GM23338 (cell line): ENCODE results near the gene MGAT5. TPM values are rescaled to one million over a fixed set of nuclear protein-coding genes. Genes with fewer than 3 reads are reported as not detected.

Experiments
- ATAC-seq: fragments of 200-7000 bp; cut with Tn5 transposase; 3 replicates; pipeline ENCODE4 v1.9.1; 2020
- DNase-seq: peaks from one replicate; pipeline ENCODE4 v3.0.0-alpha.2; 2015; ENCODE audit warnings: low spot score
- H2AFZ ChIP-seq: fragments of 200-600 bp; sonication (generic); 2 replicates; pipeline ENCODE4 v1.8.0; 2016; ENCODE audit warnings: antibody characterized with exemption, mild to moderate bottlenecking, moderate library complexity
- H3F3A ChIP-seq: fragments of 200-600 bp; sonication (generic); replicated peaks from 2 replicates; pipeline ENCODE4 v1.8.0; 2017; ENCODE audit warnings: antibody characterized with exemption, mixed run types, low read depth
- H3K27ac ChIP-seq: fragments of 200-600 bp; sonication (generic); 2 replicates; pipeline ENCODE4 v1.6.1; 2016; ENCODE audit warnings: low read depth
- H3K27me3 ChIP-seq: fragments of 200-600 bp; sonication (generic); 2 replicates; pipeline ENCODE4 v1.8.0; 2016; ENCODE audit warnings: mild to moderate bottlenecking, mixed run types, moderate library complexity; ENCODE audit not compliant: insufficient read depth
- H3K36me3 ChIP-seq: fragments of 200-600 bp; sonication (generic); 2 replicates; pipeline ENCODE4 v1.8.0; 2016; ENCODE audit warnings: mild to moderate bottlenecking; ENCODE audit not compliant: insufficient read depth
- H3K4me1 ChIP-seq: fragments of 200-600 bp; sonication (generic); 2 replicates; pipeline ENCODE4 v1.8.0; 2016; ENCODE audit warnings: mild to moderate bottlenecking, moderate library complexity; ENCODE audit not compliant: insufficient read depth
- H3K4me2 ChIP-seq: fragments of 200-600 bp; sonication (generic); 2 replicates; pipeline ENCODE4 v1.7.1; 2017; ENCODE audit warnings: mixed run types
- H3K4me3 ChIP-seq: fragments of 200-600 bp; sonication (generic); 2 replicates; pipeline ENCODE4 v1.6.1; 2016; ENCODE audit warnings: mixed run types
- H3K79me2 ChIP-seq: fragments of 200-600 bp; sonication (generic); replicated peaks from 2 replicates; pipeline ENCODE4 v1.8.0; 2017; ENCODE audit warnings: mild to moderate bottlenecking; ENCODE audit not compliant: insufficient read depth
- H3K9me2 ChIP-seq: fragments of 200-600 bp; sonication (generic); 2 replicates; pipeline ENCODE4 v1.8.0; 2017; ENCODE audit not compliant: insufficient read depth
- H4K20me1 ChIP-seq: fragments of 200-600 bp; sonication (generic); replicated peaks from 2 replicates; pipeline ENCODE4 v1.8.0; 2017; ENCODE audit warnings: mild to moderate bottlenecking; ENCODE audit not compliant: insufficient read depth
- H3K27ac Mint-ChIP-seq: 2 replicates; pipeline ENCODE4 v1.8.0; 2020; ENCODE audit warnings: inconsistent platforms, mild to moderate bottlenecking, moderate library complexity, mixed read lengths
- H3K27me3 Mint-ChIP-seq: 3 replicates; pipeline ENCODE4 v1.8.0; 2022; ENCODE audit warnings: low read depth, mild to moderate bottlenecking, moderate library complexity, mixed read lengths, inconsistent platforms; ENCODE audit not compliant: insufficient read depth, poor library complexity
- H3K36me3 Mint-ChIP-seq: 3 replicates; pipeline ENCODE4 v1.8.0; 2021; ENCODE audit warnings: low read depth, mild to moderate bottlenecking, inconsistent platforms, moderate library complexity, mixed read lengths
- H3K4me1 Mint-ChIP-seq: 3 replicates; pipeline ENCODE4 v1.8.0; 2020; ENCODE audit warnings: mild to moderate bottlenecking, inconsistent platforms, mixed read lengths
- H3K4me3 Mint-ChIP-seq: 3 replicates; pipeline ENCODE4 v1.8.0; 2021; ENCODE audit warnings: moderate library complexity, mild to moderate bottlenecking, inconsistent platforms, mixed read lengths
- H3K9me3 Mint-ChIP-seq: 3 replicates; pipeline ENCODE4 v1.8.0; 2020; ENCODE audit warnings: moderate library complexity, mild to moderate bottlenecking, inconsistent platforms, mixed read lengths
- CREB1 ChIP-seq: fragments of 250-450 bp; sonication (Bioruptor Pico); IDR thresholded peaks from 2 replicates; pipeline ENCODE4 v1.5.0; 2020; ENCODE audit warnings: low read depth, mild to moderate bottlenecking, moderate library complexity
- CTCF ChIP-seq, 2 experiments: fragments of 200-600 bp in 1 of 2; sonication (generic) in 1 of 2; conservative IDR thresholded peaks; 2 replicates each; pipeline versions ENCODE4 v1.5.1 to v1.6.1; 2016 to 2017; ENCODE audit warnings: antibody characterized with exemption in 2 of 2, low read depth in 2 of 2, mild to moderate bottlenecking in 2 of 2, moderate library complexity in 1 of 2
- ETS1 ChIP-seq: IDR thresholded peaks from 2 replicates; pipeline ENCODE4 v1.6.1; 2016; ENCODE audit warnings: antibody characterized with exemption
- EZH2 ChIP-seq: fragments of 200-600 bp; sonication (generic); IDR thresholded peaks from one replicate; pipeline ENCODE4 v1.8.0; 2017; ENCODE audit warnings: antibody characterized with exemption, mild to moderate bottlenecking, low read depth; ENCODE audit not compliant: unreplicated experiment
- EZH2phosphoT487 ChIP-seq: fragments of 200-600 bp; sonication (generic); IDR thresholded peaks from one replicate; pipeline ENCODE4 v1.8.1; 2018; ENCODE audit warnings: antibody characterized with exemption; ENCODE audit not compliant: unreplicated experiment
- JUNB ChIP-seq: IDR thresholded peaks from one replicate; pipeline ENCODE4 v1.6.1; 2016; ENCODE audit warnings: antibody characterized with exemption; ENCODE audit not compliant: unreplicated experiment
- NANOG ChIP-seq: IDR thresholded peaks from 2 replicates; pipeline ENCODE4 v1.6.1; 2016; ENCODE audit warnings: antibody characterized with exemption, borderline replicate concordance
- POLR2AphosphoS5 ChIP-seq: IDR thresholded peaks from 2 replicates; pipeline ENCODE4 v1.6.1; 2016; ENCODE audit warnings: antibody characterized with exemption, low read depth
- REST ChIP-seq: IDR thresholded peaks from one replicate; pipeline ENCODE4 v1.6.1; 2018; ENCODE audit warnings: antibody characterized with exemption; ENCODE audit not compliant: unreplicated experiment
- STAT1 ChIP-seq: IDR thresholded peaks from one replicate; pipeline ENCODE4 v1.6.1; 2016; ENCODE audit warnings: antibody characterized with exemption; ENCODE audit not compliant: unreplicated experiment
- ZNF114 ChIP-seq: fragments of 250-450 bp; sonication (Bioruptor Pico); IDR thresholded peaks from 2 replicates; pipeline ENCODE4 v1.5.0; 2020; ENCODE audit warnings: mild to moderate bottlenecking, moderate library complexity
- ZNF331 ChIP-seq: fragments of 250-450 bp; sonication (Bioruptor Pico); IDR thresholded peaks from 2 replicates; pipeline ENCODE4 v1.5.0; 2020; ENCODE audit warnings: low read depth, mild to moderate bottlenecking, moderate library complexity
- ZNF462 ChIP-seq: fragments of 250-450 bp; sonication (Bioruptor Pico); IDR thresholded peaks from 2 replicates; pipeline ENCODE4 v1.5.0; 2020; ENCODE audit warnings: mild to moderate bottlenecking, moderate library complexity
- polyA plus RNA-seq: library from polyadenylated mRNA; unstranded; fragments of >200 nt; fragmentation: Nextera tagmentation; extraction: Ambion mirVana; gene quantifications from 2 replicates; pipeline ENCODE4 v1.2.1, GENCODE V29; 2016
- total RNA-seq: library from RNA; depleted of rRNA; stranded (reverse); fragments of >200 nt; shearing (Covaris generic); gene quantifications from 2 replicates; pipeline ENCODE4 v1.2.3, GENCODE V29; 2014

The MGAT5 gene
- total and polyA plus RNA-seq, 2 experiments from 2014 or later: 4.6 to 27.6 TPM

GRCh38 chr2:134413912-134414311 lies 160.0 kb downstream of the MGAT5 start:
- Mint-ChIP-seq H3K4me3 (no peak overlapping the region), H3K36me3 (no peaks in the 10 kb centered on the region), H3K4me1 (peaks cover 9% of the 10 kb centered on the region; the same call in 2 of the 3 replicates), H3K27me3 (peaks cover 2% of the 10 kb centered on the region), H3K27ac (no peak overlapping the region), H3K9me3 (no peaks in the 10 kb centered on the region)
- H3K4me2 ChIP-seq: no peak overlapping the region
- DNase-seq: no peak
- 0 out of 2 replicates have a peak, but pooled peaks cover 3% of the 10 kb centered on the region for H4K20me1 ChIP-seq
- H3K4me1 ChIP-seq: peaks cover 5% of the 10 kb centered on the region; the same call in 1 of the 2 replicates
- no peaks in the 10 kb centered on the region for H3F3A ChIP-seq
- no peaks in the 10 kb centered on the region for H3K27me3 ChIP-seq
- no peak overlapping the region for H3K27ac ChIP-seq
- H3K36me3 ChIP-seq: no peaks in the 10 kb centered on the region
- H3K79me2 ChIP-seq: no peaks in the 10 kb centered on the region
- H3K9me2 ChIP-seq: no peaks in the 10 kb centered on the region
- H3K4me3 ChIP-seq: no peak overlapping the region
- H2AFZ ChIP-seq: no peak overlapping the region
- ATAC-seq: no peak
- TF ChIP-seq STAT1 (no peak), ZNF331 (no peak), JUNB (no peak), ETS1 (no peak), EZH2phosphoT487 (no peak), REST (no peak), ZNF462 (CRISPR knock-in tag) (no peak), EZH2 (no peak), CREB1 (no peak), CTCF (conservative IDR thresholded peaks at IDR 0.05; ENCODE audit: low read depth in 2 of 2) (no peak), ZNF114 (CRISPR knock-in tag) (no peak), NANOG (no peak), POLR2AphosphoS5 (no peak)
